ENCODE measurements around the gene CCL28.

CCL28 gene

DNA sequence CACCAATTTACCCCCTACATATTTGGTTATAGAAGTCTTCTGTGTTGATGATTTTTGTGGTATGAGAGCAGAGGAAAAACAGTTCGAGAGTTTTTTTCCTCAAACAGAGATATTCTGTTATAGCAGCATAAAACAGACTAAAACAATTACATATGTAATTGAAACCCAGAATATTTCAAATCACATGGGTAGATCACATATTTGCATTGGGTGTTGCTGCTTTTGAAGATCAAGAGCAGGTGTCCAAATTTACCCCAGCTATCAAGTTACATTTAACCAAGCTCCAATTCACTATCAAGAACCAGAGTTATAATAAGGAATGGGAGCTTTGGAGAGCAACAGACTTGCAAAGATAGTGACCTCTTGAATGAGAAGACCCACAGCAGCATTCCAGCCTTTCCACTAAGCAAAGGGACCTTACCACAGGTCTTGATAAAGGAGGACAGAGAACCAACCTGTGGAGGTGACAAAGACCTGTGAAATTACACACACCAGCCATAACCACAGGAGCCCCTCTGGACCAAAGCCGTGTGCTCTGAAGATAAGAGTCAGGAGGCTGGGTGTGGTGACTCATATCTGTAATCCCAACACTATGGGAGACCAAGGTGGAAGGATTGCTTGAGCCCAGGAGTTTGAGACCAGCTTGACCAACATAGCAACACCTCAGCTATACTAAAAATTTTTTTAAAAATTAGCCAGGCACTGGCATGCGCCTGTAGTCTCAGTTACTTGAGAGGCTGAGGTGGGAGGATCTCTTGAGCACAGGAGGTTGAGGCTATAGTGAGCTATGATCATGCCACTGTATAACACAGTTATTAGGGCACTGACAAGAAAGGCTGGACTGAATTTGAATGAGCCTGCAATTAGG is 4.0 kb upstream of the CCL28 start:
- TF ChIP-seq USF1 (IDR thresholded peaks at IDR 0.05) (no peak), EGR1 (IDR thresholded peaks at IDR 0.05) (no peak), EP300 (IDR thresholded peaks at IDR 0.05; ENCODE audit: borderline replicate concordance) (no peak), TAF1 (IDR thresholded peaks at IDR 0.05; ENCODE audit: low read depth) (no peak), ZBTB7A (IDR thresholded peaks at IDR 0.05; ENCODE audit: low read depth) (no peak), TCF12 (IDR thresholded peaks at IDR 0.05; ENCODE audit: low read depth) (no peak), CEBPB (IDR thresholded peaks at IDR 0.05) (no peak), TEAD4 (IDR thresholded peaks at IDR 0.05) (no peak)
- TF ChIP-seq, protein P1, sequence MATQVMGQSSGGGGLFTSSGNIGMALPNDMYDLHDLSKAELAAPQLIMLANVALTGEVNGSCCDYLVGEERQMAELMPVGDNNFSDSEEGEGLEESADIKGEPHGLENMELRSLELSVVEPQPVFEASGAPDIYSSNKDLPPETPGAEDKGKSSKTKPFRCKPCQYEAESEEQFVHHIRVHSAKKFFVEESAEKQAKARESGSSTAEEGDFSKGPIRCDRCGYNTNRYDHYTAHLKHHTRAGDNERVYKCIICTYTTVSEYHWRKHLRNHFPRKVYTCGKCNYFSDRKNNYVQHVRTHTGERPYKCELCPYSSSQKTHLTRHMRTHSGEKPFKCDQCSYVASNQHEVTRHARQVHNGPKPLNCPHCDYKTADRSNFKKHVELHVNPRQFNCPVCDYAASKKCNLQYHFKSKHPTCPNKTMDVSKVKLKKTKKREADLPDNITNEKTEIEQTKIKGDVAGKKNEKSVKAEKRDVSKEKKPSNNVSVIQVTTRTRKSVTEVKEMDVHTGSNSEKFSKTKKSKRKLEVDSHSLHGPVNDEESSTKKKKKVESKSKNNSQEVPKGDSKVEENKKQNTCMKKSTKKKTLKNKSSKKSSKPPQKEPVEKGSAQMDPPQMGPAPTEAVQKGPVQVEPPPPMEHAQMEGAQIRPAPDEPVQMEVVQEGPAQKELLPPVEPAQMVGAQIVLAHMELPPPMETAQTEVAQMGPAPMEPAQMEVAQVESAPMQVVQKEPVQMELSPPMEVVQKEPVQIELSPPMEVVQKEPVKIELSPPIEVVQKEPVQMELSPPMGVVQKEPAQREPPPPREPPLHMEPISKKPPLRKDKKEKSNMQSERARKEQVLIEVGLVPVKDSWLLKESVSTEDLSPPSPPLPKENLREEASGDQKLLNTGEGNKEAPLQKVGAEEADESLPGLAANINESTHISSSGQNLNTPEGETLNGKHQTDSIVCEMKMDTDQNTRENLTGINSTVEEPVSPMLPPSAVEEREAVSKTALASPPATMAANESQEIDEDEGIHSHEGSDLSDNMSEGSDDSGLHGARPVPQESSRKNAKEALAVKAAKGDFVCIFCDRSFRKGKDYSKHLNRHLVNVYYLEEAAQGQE (IDR thresholded peaks at IDR 0.05; ENCODE audit: low read depth) = no peak

- TF ChIP-seq FOXM1 (IDR thresholded peaks at IDR 0.05; ENCODE audit: borderline replicate concordance, low read depth) (no peak), NFIC (IDR thresholded peaks at IDR 0.05) (no peak), EGR1 (IDR thresholded peaks at IDR 0.05) (no peak), TEAD4 (IDR thresholded peaks at IDR 0.05) (no peak), CREB1 (IDR thresholded peaks at IDR 0.05; ENCODE audit: low read depth) (no peak), TAF1 (IDR thresholded peaks at IDR 0.05; ENCODE audit: low read depth) (no peak), RAD21 (IDR thresholded peaks at IDR 0.05; ENCODE audit: low read depth) (no peak), MAX (IDR thresholded peaks at IDR 0.05) (no peak), ZBTB7A (IDR thresholded peaks at IDR 0.05; ENCODE audit: low read depth) (no peak), TCF12 (IDR thresholded peaks at IDR 0.05; ENCODE audit: low read depth) (no peak), EP300 (IDR thresholded peaks at IDR 0.05; ENCODE audit: borderline replicate concordance) (no peak), YY1 (IDR thresholded peaks at IDR 0.05; ENCODE audit: low read depth) (no peak), USF1 (IDR thresholded peaks at IDR 0.05) (no peak), CEBPB (IDR thresholded peaks at IDR 0.05) (no peak)
- TF ChIP-seq, protein P1 (IDR thresholded peaks at IDR 0.05; ENCODE audit: low read depth) = no peak
These were observed 1.8 kb upstream of the CCL28 start for GRCh38 chr5:43413966-43414365.

DNA sequence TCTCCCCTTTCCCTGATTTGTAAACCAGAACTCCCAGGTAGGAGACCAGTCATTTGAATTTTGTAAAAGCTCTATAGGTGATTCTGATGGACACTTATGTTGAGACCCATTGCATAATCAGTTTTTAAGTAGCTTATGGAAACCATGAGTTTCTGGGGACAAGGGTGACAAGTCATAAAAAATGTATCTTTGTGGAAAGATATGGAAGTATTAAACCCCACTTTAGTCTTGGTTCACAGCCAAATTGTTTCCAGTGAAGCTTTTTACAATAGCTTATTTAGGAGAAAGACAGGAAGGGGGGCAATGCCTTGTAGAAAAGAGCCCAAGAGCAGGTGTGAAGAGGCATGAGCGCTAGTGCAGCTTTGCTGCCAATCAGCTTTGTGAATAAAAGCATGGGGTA is 453 bp upstream of the CCL28 start:
- TF ChIP-seq TCF12 (IDR thresholded peaks at IDR 0.05; ENCODE audit: low read depth) = no peak
- no peak for TF ChIP-seq TEAD4 (IDR thresholded peaks at IDR 0.05)
- TF ChIP-seq NFIC (IDR thresholded peaks at IDR 0.05) = no peak
- TF ChIP-seq USF1 (IDR thresholded peaks at IDR 0.05) = no peak
- no peak for TF ChIP-seq TAF1 (IDR thresholded peaks at IDR 0.05; ENCODE audit: low read depth)
- TF ChIP-seq YY1 (IDR thresholded peaks at IDR 0.05; ENCODE audit: low read depth) = no peak
- TF ChIP-seq FOXM1 (IDR thresholded peaks at IDR 0.05; ENCODE audit: borderline replicate concordance, low read depth) = no peak
- no peak for TF ChIP-seq ZBTB7A (IDR thresholded peaks at IDR 0.05; ENCODE audit: low read depth)
- TF ChIP-seq MAX (IDR thresholded peaks at IDR 0.05) = no peak
- no peak for TF ChIP-seq RAD21 (IDR thresholded peaks at IDR 0.05; ENCODE audit: low read depth)
- TF ChIP-seq CEBPB (IDR thresholded peaks at IDR 0.05) = no peak
- TF ChIP-seq, protein P1 (IDR thresholded peaks at IDR 0.05; ENCODE audit: low read depth) = no peak
- TF ChIP-seq EGR1 (IDR thresholded peaks at IDR 0.05) = no peak
- TF ChIP-seq CREB1 (IDR thresholded peaks at IDR 0.05; ENCODE audit: low read depth) = no peak
- TF ChIP-seq EP300 (IDR thresholded peaks at IDR 0.05; ENCODE audit: borderline replicate concordance) = no peak
